Activated B cell treated with CpG ODN at 0.5 μM for 24 hours (primary cell): Measurements from ENCODE around the gene MACF1. TPM values are rescaled to one million over a fixed set of nuclear protein-coding genes. Genes with fewer than 3 reads are reported as not detected.

Experiments
- ATAC-seq: fragments of 200-7000 bp; cut with Tn5 transposase; one replicate; pipeline ENCODE4 v1.10.0; 2021; ENCODE audit warnings: low read depth, mild to moderate bottlenecking, moderate library complexity
- CTCF ChIA-PET: fragments of 350-600 bp; sonication (Branson Sonifier 250); formaldehyde crosslinking; loops from one replicate; lab custom pipeline; 2021; ENCODE audit warnings: antibody characterized with exemption; lab: Charles Lee
- POLR2A ChIA-PET: fragments of 350-600 bp; sonication (Branson Sonifier 250); formaldehyde crosslinking; loops from one replicate; lab custom pipeline; 2021; ENCODE audit warnings: antibody characterized with exemption; lab: Charles Lee
- DNase-seq: peaks from one replicate; pipeline ENCODE4 v3.0.0; 2022
- H3K27ac Mint-ChIP-seq: one replicate; pipeline ENCODE4 v1.8.0; 2020; ENCODE audit warnings: mixed read lengths
- H3K27me3 Mint-ChIP-seq: one replicate; pipeline ENCODE4 v1.8.0; 2021; ENCODE audit warnings: mixed read lengths
- H3K36me3 Mint-ChIP-seq: one replicate; pipeline ENCODE4 v1.8.0; 2021; ENCODE audit warnings: low read depth, mixed read lengths
- H3K4me1 Mint-ChIP-seq: one replicate; pipeline ENCODE4 v1.8.0; 2021; ENCODE audit warnings: mixed read lengths
- H3K4me3 Mint-ChIP-seq: one replicate; pipeline ENCODE4 v1.8.0; 2020; ENCODE audit warnings: mild to moderate bottlenecking, mixed read lengths
- H3K9me3 Mint-ChIP-seq: one replicate; pipeline ENCODE4 v1.8.0; 2020; ENCODE audit warnings: mixed read lengths
- CTCF ChIP-seq: fragments of 200-600 bp; IDR thresholded peaks from one replicate; pipeline ENCODE4 v1.8.0; 2022; ENCODE audit warnings: antibody characterized with exemption, mild to moderate bottlenecking
- intact Hi-C: fragments of 100-400 bp; cut with micrococcal nuclease; formaldehyde crosslinking; loops from one replicate; pipeline ENCODE4 v1.15.1; 2024
- total RNA-seq: library from RNA; stranded (reverse); gene quantifications from 2 replicates; pipeline ENCODE4 v1.2.3, GENCODE V29; 2022

The MACF1 gene
- total RNA-seq, 1 donor from 2014 or later, result 286 TPM

GRCh38 chr1:39413902-39414528, 209.5 kb downstream of the MACF1 start:
- peaks cover 29% of the 10 kb centered on the region for H3K36me3 Mint-ChIP-seq
- peaks cover 16% of the 10 kb centered on the region for H3K4me1 Mint-ChIP-seq
- no peaks in the 10 kb centered on the region for H3K27me3 Mint-ChIP-seq
- no peak for TF ChIP-seq CTCF
- H3K9me3 Mint-ChIP-seq, result no peaks in the 10 kb centered on the region
- H3K4me3 Mint-ChIP-seq, result no peak overlapping the region
- H3K27ac Mint-ChIP-seq, result no peak overlapping the region
- POLR2A ChIA-PET, result no interaction called here
- ATAC-seq (no peak), DNase-seq (no peak)
- intact Hi-C loops, result no loop called here
- CTCF ChIA-PET, result no interaction called here

GRCh38 chr1:39415553-39415952, 211.1 kb downstream of the MACF1 start:
- H3K27ac Mint-ChIP-seq, result no peak overlapping the region
- no peak for DNase-seq
- H3K9me3 Mint-ChIP-seq, result no peaks in the 10 kb centered on the region
- ChIA-PET POLR2A (interaction anchor here (1.0 kb wide), 1 partner anchor 71 kb away, joined by 3 read pairs; no protein-coding TSS in a partner anchor), CTCF (interaction anchor here (1.3 kb wide), 1 partner anchor 10 kb away, joined by 4 read pairs; no protein-coding TSS in a partner anchor)
- no peak overlapping the region for H3K4me3 Mint-ChIP-seq
- H3K36me3 Mint-ChIP-seq, result peaks cover 32% of the 10 kb centered on the region
- no peaks in the 10 kb centered on the region for H3K27me3 Mint-ChIP-seq
- no peak for TF ChIP-seq CTCF
- intact Hi-C loops, result no loop called here
- ATAC-seq, result no peak
- H3K4me1 Mint-ChIP-seq, result peaks cover 9% of the 10 kb centered on the region

GRCh38 chr1:39416609-39417008, 212.1 kb downstream of the MACF1 start:
- Mint-ChIP-seq H3K27ac (no peak overlapping the region), H3K4me3 (no peak overlapping the region), H3K27me3 (no peaks in the 10 kb centered on the region), H3K4me1 (peaks cover 4% of the 10 kb centered on the region), H3K36me3 (peaks cover 34% of the 10 kb centered on the region), H3K9me3 (no peaks in the 10 kb centered on the region)
- no peak for DNase-seq
- intact Hi-C loops, result no loop called here
- no peak for ATAC-seq
- no peak for TF ChIP-seq CTCF
- POLR2A ChIA-PET, result no interaction called here
- CTCF ChIA-PET, result interaction anchor here (1.3 kb wide), 1 partner anchor 9 kb away, joined by 4 read pairs; no protein-coding TSS in a partner anchor

- intact Hi-C loops, result no loop called here
- ATAC-seq, result no peak
- no peak overlapping the region for H3K4me3 Mint-ChIP-seq
- H3K4me1 Mint-ChIP-seq, result peaks cover 4% of the 10 kb centered on the region
- no peaks in the 10 kb centered on the region for H3K27me3 Mint-ChIP-seq
- no peak for TF ChIP-seq CTCF
- H3K36me3 Mint-ChIP-seq, result peaks cover 42% of the 10 kb centered on the region
- CTCF ChIA-PET, result no interaction called here
- no peaks in the 10 kb centered on the region for H3K9me3 Mint-ChIP-seq
- POLR2A ChIA-PET, result interaction anchor here (0.5 to 0.7 kb wide), 2 partner anchors 8 to 138 kb away, joined by 3 to 4 read pairs; no protein-coding TSS in a partner anchor
- H3K27ac Mint-ChIP-seq, result no peak overlapping the region
- no peak for DNase-seq
Observed at GRCh38 chr1:39418236-39418635, 213.7 kb downstream of the MACF1 start.

GRCh38 chr1:39420493-39420892, 216.0 kb downstream of the MACF1 start:
- H3K4me3 Mint-ChIP-seq, result no peak overlapping the region
- no peaks in the 10 kb centered on the region for H3K27me3 Mint-ChIP-seq
- H3K4me1 Mint-ChIP-seq, result peaks cover 4% of the 10 kb centered on the region
- DNase-seq (no peak), ATAC-seq (no peak)
- ChIA-PET CTCF (interaction anchor here (1.3 kb wide), 1 partner anchor 10 kb away, joined by 4 read pairs; no protein-coding TSS in a partner anchor), POLR2A (no interaction called here)
- no peak for TF ChIP-seq CTCF
- H3K9me3 Mint-ChIP-seq, result no peaks in the 10 kb centered on the region
- intact Hi-C loops, result no loop called here
- H3K27ac Mint-ChIP-seq, result no peak overlapping the region
- H3K36me3 Mint-ChIP-seq, result peaks cover 53% of the 10 kb centered on the region
